ENCODE results near the gene CDK19. TPM values are rescaled to one million over a fixed set of nuclear protein-coding genes. Genes with fewer than 3 reads are reported as not detected.

The CDK19 gene
- total RNA-seq, 1 experiment from 2014 or later: 7.0 TPM

DNA sequence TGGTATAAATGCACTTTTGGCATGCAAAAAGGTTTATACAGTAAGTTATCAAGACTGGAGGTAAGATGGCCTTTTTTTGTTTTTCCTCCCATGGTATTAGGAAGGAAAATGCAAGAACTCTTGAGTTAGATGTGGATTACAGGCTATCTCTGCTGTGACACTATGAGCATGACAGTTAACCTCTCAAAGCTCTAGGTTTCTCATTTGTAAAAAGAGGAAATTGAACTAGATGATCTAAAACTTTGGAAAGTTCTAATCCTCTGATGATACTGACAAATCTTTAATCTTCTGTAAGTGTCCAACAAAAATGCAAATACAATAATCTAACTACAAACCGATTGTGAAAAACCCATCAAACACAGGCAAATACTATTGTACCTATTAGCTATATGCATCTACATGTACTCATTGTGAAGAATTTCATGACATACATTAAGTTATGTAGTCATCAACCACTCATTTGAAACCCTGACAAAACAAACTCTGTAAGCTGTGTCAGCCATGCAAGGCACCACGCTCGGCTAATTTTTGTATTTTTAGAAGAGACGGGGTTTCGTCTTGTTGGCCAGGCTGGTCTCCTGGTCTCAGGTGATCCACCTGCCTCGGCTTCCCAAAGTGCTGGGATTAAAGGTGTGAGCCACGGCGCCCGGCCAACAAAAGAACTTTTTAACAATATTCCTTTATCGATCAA is 4.2 kb downstream of the CDK19 start:
- no peak overlapping the region for H3K4me3 Mint-ChIP-seq
- no peak for DNase-seq
- H3K23ac ChIP-seq (ENCODE audit: insufficient read length, low read depth, low read length): no peak overlapping the region
- no peaks in the 10 kb centered on the region; a peak in 1 of 5 replicates for H3K9me3 Mint-ChIP-seq
- no peaks in the 10 kb centered on the region for H3K79me1 ChIP-seq (ENCODE audit: insufficient read depth, low read depth, low read length, poor library complexity, severe bottlenecking)
- H4K20me1 ChIP-seq (ENCODE audit: control insufficient read depth, insufficient read depth, insufficient read length): no peaks in the 10 kb centered on the region
- H2BK12ac ChIP-seq (ENCODE audit: insufficient read length, low read depth, low read length): no peak overlapping the region
- no peak overlapping the region for H4K91ac ChIP-seq (ENCODE audit: insufficient read length, low read depth, low read length)
- no peak overlapping the region for H3K4ac ChIP-seq (ENCODE audit: low read depth, low read length)
- peaks cover 0 to 2% (median 0%) of the 10 kb centered on the region in 3 experiments; a peak in 2 of 7 replicates for H3K36me3 Mint-ChIP-seq (ENCODE audit: insufficient read depth in 1 of 3, low read depth in 3 of 3)
- H3K56ac ChIP-seq (ENCODE audit: insufficient read length, low read depth, low read length): no peak overlapping the region
- H3K27me3 ChIP-seq (ENCODE audit: insufficient read depth, low read length): no peaks in the 10 kb centered on the region
- H3K27ac Mint-ChIP-seq: no peak overlapping the region
- no peak overlapping the region for H2AFZ ChIP-seq (ENCODE audit: low read length)
- no peak overlapping the region for H2AK5ac ChIP-seq (ENCODE audit: insufficient read length, low read length)
- H3T11ph ChIP-seq (ENCODE audit: low read length): no peak overlapping the region
- H3K18ac ChIP-seq (ENCODE audit: insufficient read length, low read depth, low read length): no peak overlapping the region
- H4K8ac ChIP-seq (replicated peaks; ENCODE audit: insufficient read length, low read depth, low read length): no peak overlapping the region
- H3K27ac ChIP-seq (ENCODE audit: insufficient read length, low read depth, low read length): no peak overlapping the region
- no peak overlapping the region for H2BK15ac ChIP-seq (ENCODE audit: low read depth, low read length)
- TF ChIP-seq, protein P1, sequence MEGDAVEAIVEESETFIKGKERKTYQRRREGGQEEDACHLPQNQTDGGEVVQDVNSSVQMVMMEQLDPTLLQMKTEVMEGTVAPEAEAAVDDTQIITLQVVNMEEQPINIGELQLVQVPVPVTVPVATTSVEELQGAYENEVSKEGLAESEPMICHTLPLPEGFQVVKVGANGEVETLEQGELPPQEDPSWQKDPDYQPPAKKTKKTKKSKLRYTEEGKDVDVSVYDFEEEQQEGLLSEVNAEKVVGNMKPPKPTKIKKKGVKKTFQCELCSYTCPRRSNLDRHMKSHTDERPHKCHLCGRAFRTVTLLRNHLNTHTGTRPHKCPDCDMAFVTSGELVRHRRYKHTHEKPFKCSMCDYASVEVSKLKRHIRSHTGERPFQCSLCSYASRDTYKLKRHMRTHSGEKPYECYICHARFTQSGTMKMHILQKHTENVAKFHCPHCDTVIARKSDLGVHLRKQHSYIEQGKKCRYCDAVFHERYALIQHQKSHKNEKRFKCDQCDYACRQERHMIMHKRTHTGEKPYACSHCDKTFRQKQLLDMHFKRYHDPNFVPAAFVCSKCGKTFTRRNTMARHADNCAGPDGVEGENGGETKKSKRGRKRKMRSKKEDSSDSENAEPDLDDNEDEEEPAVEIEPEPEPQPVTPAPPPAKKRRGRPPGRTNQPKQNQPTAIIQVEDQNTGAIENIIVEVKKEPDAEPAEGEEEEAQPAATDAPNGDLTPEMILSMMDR (conservative IDR thresholded peaks at IDR 0.05): no peak
- H3K4me1 ChIP-seq (ENCODE audit: insufficient read depth, low read length): no peaks in the 10 kb centered on the region
- peaks cover 6% of the 10 kb centered on the region; the same call in 1 of the 2 replicates for H3K79me2 ChIP-seq (ENCODE audit: insufficient read depth, low read length)
- H3K9me3 ChIP-seq (ENCODE audit: control insufficient read depth, low read depth, low read length): no peaks in the 10 kb centered on the region
- H2BK120ac ChIP-seq (ENCODE audit: low read depth, low read length, poor library complexity, severe bottlenecking): no peak overlapping the region
- no peaks in the 10 kb centered on the region for H3K27me3 Mint-ChIP-seq (ENCODE audit: low read depth)
- H3K4me2 ChIP-seq (ENCODE audit: insufficient read depth, insufficient read length, low read length): no peak overlapping the region
- no peak overlapping the region for H3K14ac ChIP-seq (ENCODE audit: insufficient read depth, low read length)
- H4K5ac ChIP-seq (ENCODE audit: insufficient read length, low read depth, low read length): no peak overlapping the region
- no peak overlapping the region for H3K9ac ChIP-seq (ENCODE audit: extremely low read depth, insufficient read length, low read length)
- H2BK5ac ChIP-seq (ENCODE audit: insufficient read length, low read length): no peak overlapping the region
- H2BK20ac ChIP-seq (ENCODE audit: low read depth, low read length, poor library complexity, severe bottlenecking): no peak overlapping the region
- peaks cover 6% of the 10 kb centered on the region for H3K23me2 ChIP-seq (ENCODE audit: insufficient read length, low read depth, low read length, poor library complexity, severe bottlenecking)
- no CpG with 5 or more reads among the region's 10 CpGs for WGBS (ENCODE audit: extremely low coverage, insufficient read length, low lambda C conversion rate)
- H3K4me1 Mint-ChIP-seq: peaks cover 7 to 8% of the 10 kb centered on the region in 2 experiments

Measured in H9 (cell line).